Neural cell (in vitro differentiated cells): Measurements from ENCODE around the gene NPC1. TPM values are rescaled to one million over a fixed set of nuclear protein-coding genes. Genes with fewer than 3 reads are reported as not detected.

Experiments used
- H2AFZ ChIP-seq: fragments of 200-600, 300-800 bp; sonication (generic), shearing (Covaris generic); 2 replicates; pipeline ENCODE4 v1.6.0; 2014; ENCODE audit warnings: low read depth, mild to moderate bottlenecking, antibody characterized with exemption, low read length, moderate library complexity
- H3F3A ChIP-seq: fragments of 200-600 bp; shearing (Covaris generic); 2 replicates; pipeline ENCODE4 v1.6.1; 2016; ENCODE audit warnings: mild to moderate bottlenecking, moderate library complexity, mixed read lengths, antibody characterized with exemption, low read length; ENCODE audit not compliant: insufficient read depth, poor library complexity, severe bottlenecking
- H3K27ac ChIP-seq: fragments of 200-600, 300-800 bp; sonication (generic), shearing (Covaris generic); 2 replicates; pipeline ENCODE4 v1.5.1; 2014; ENCODE audit warnings: mild to moderate bottlenecking, low read length, moderate library complexity
- H3K27me3 ChIP-seq: fragments of 300-800, 200-600 bp; sonication (generic), shearing (Covaris generic); 2 replicates; pipeline ENCODE4 v1.6.0; 2014; ENCODE audit warnings: mild to moderate bottlenecking, low read depth, low read length, moderate library complexity; ENCODE audit not compliant: insufficient read depth
- H3K36me3 ChIP-seq: fragments of 300-800, 200-600 bp; sonication (generic), shearing (Covaris generic); 2 replicates; pipeline ENCODE4 v1.5.1; 2014; ENCODE audit warnings: mild to moderate bottlenecking, antibody characterized with exemption, low read length, moderate library complexity; ENCODE audit not compliant: insufficient read depth
- H3K4me2 ChIP-seq: fragments of 300-800, 200-600 bp; sonication (generic), shearing (Covaris generic); 2 replicates; pipeline ENCODE4 v1.6.0; 2014; ENCODE audit warnings: mild to moderate bottlenecking, low read length
- H3K4me3 ChIP-seq: fragments of 300-800, 200-600 bp; sonication (generic), shearing (Covaris generic); 2 replicates; pipeline ENCODE4 v1.5.1; 2014; ENCODE audit warnings: mild to moderate bottlenecking, low read length, moderate library complexity
- H3K79me2 ChIP-seq: fragments of 200-600 bp; shearing (Covaris generic); replicated peaks from 2 replicates; pipeline ENCODE4 v1.6.0; 2014; ENCODE audit warnings: mild to moderate bottlenecking, low read length, moderate library complexity; ENCODE audit not compliant: insufficient read depth
- H3K9ac ChIP-seq: fragments of 300-800, 200-600 bp; sonication (generic), shearing (Covaris generic); 2 replicates; pipeline ENCODE4 v1.6.1; 2016; ENCODE audit warnings: mild to moderate bottlenecking, low read length, mixed read lengths
- H3K9me2 ChIP-seq: fragments of 200-600 bp; shearing (Covaris generic); 2 replicates; pipeline ENCODE4 v1.6.1; 2016; ENCODE audit warnings: mild to moderate bottlenecking, low read length, mixed read lengths; ENCODE audit not compliant: insufficient read depth
- H3K9me3 ChIP-seq: fragments of 200-600, 300-800 bp; sonication (generic), shearing (Covaris generic); 2 replicates; pipeline ENCODE4 v1.6.1; 2016; ENCODE audit warnings: mild to moderate bottlenecking, mixed run types, low read length, moderate library complexity, mixed read lengths
- H4K20me1 ChIP-seq: fragments of 200-600 bp; shearing (Covaris generic); 2 replicates; pipeline ENCODE4 v1.6.1; 2016; ENCODE audit warnings: mild to moderate bottlenecking, mixed run types; ENCODE audit not compliant: insufficient read depth
- EP300 ChIP-seq: fragments of 450-650 bp; conservative IDR thresholded peaks from 2 replicates; pipeline ENCODE4 v1.6.1; 2014; ENCODE audit warnings: antibody characterized with exemption, mild to moderate bottlenecking, moderate library complexity; ENCODE audit not compliant: poor library complexity, severe bottlenecking
- EZH2 ChIP-seq: fragments of 200-600, 300-800 bp; shearing (Covaris generic), sonication (generic); IDR thresholded peaks from 2 replicates; pipeline ENCODE4 v1.6.1; 2014; ENCODE audit warnings: antibody characterized with exemption, low read length, borderline replicate concordance, mild to moderate bottlenecking; ENCODE audit not compliant: insufficient read depth, poor library complexity, severe bottlenecking
- MXI1 ChIP-seq: fragments of 450-650 bp; conservative IDR thresholded peaks from 2 replicates; pipeline ENCODE4 v1.6.1; 2014; ENCODE audit warnings: antibody characterized with exemption, mild to moderate bottlenecking; ENCODE audit not compliant: poor library complexity, severe bottlenecking
- POLR2AphosphoS5 ChIP-seq: IDR thresholded peaks from 2 replicates; pipeline ENCODE4 v1.6.1; 2012
- RAD21 ChIP-seq: fragments of 450-650 bp; conservative IDR thresholded peaks from 2 replicates; pipeline ENCODE4 v1.6.1; 2014; ENCODE audit warnings: antibody characterized with exemption, mild to moderate bottlenecking, moderate library complexity
- SMC3 ChIP-seq: fragments of 450-650 bp; conservative IDR thresholded peaks from 2 replicates; pipeline ENCODE4 v1.6.1; 2014; ENCODE audit warnings: antibody characterized with exemption, mild to moderate bottlenecking, moderate library complexity; ENCODE audit not compliant: poor library complexity
- TAF1 ChIP-seq: IDR thresholded peaks from 2 replicates; pipeline ENCODE4 v1.6.1; 2012; ENCODE audit warnings: low read depth
- polyA minus RNA-seq: library from RNA; depleted of rRNA, polyadenylated mRNA; stranded (reverse); fragments of >200 nt; gene quantifications from 2 replicates; pipeline ENCODE4 v1.2.3, GENCODE V29; 2014
- polyA plus RNA-seq: library from polyadenylated mRNA; depleted of rRNA; stranded (reverse); fragments of >200 nt; gene quantifications from 2 replicates; pipeline ENCODE4 v1.2.3, GENCODE V29; 2014
- TF ChIP-seq, protein P1 (sequence below): IDR thresholded peaks from 2 replicates; pipeline ENCODE4 v1.6.1; 2012; ENCODE audit warnings: borderline replicate concordance
- TF ChIP-seq, protein P2 (sequence below): fragments of 450-650 bp; IDR thresholded peaks from 2 replicates; pipeline ENCODE4 v1.5.1; 2014; ENCODE audit warnings: antibody characterized with exemption, mild to moderate bottlenecking, moderate library complexity; ENCODE audit not compliant: poor library complexity, severe bottlenecking

NPC1 gene
- polyA plus RNA-seq, result 20.9 and 21.7 TPM in 2 replicates
- 35.3 and 39.5 TPM in 2 replicates for polyA minus RNA-seq

DNA sequence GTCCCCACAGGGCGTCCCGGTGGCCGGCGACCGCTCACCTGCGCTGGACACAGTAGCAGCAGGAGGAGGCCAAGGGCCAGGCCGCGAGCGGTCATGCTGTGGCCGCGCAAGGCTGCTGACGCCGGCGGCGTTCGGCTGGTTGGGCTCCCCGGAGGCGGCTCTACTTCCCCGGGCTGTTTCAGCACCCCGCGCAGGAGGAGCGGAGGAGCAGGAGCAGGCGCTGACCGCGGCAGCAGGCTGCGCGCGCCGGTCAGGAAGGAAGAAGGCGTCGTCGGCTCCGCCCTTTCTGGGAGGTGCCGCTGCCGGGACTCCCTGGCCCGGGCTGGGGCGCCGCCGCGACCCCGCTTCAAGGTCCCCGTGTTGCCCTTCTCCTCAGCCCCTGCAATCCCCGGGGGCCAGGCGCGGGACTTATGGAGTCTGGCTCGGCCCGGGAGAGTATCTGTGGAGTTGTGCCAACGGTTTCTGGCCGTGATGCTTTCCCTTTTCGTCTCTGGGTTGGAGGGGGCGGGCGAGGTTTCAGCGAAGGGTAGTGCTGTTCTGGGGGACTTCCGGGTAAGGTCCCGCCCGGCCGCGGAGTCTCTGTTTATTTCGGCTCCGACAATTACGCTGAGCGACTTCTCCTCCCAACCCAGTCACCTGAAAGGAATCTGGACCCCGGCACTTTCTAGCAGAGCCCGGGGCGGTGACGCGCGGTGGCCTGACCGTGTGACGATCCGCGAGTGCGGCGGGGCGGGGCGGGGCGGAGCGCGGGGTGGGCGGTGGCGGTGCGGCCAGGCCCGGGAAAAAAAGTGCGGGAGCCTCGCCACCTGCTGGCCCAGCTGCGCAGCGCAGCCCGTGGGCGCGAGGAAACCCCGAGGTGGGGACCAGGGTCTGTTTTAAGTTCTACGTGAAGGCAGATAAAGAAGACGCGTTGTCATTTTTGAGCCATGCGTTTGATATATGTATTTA lies at the start of gene NPC1:
NPC1 (minus strand) TSS at position 258 of the 948 bp plus-strand sequence; CDS start at position 95, 163 bp downstream.
- no peaks in the 10 kb centered on the region for H4K20me1 ChIP-seq
- no peaks in the 10 kb centered on the region for H3F3A ChIP-seq
- H3K79me2 ChIP-seq, result peaks cover 23% of the 10 kb centered on the region
- H3K36me3 ChIP-seq, result no peaks in the 10 kb centered on the region
- H3K9me2 ChIP-seq, result no peaks in the 10 kb centered on the region
- peak within 1 kb of the TSS; percentile 91 for H3K9ac ChIP-seq
- no peaks in the 10 kb centered on the region for H3K9me3 ChIP-seq
- peak within 1 kb of the TSS; percentile 85 for H3K4me3 ChIP-seq
- TF ChIP-seq EP300, result peak; percentile 66
- TF ChIP-seq, protein P1, sequence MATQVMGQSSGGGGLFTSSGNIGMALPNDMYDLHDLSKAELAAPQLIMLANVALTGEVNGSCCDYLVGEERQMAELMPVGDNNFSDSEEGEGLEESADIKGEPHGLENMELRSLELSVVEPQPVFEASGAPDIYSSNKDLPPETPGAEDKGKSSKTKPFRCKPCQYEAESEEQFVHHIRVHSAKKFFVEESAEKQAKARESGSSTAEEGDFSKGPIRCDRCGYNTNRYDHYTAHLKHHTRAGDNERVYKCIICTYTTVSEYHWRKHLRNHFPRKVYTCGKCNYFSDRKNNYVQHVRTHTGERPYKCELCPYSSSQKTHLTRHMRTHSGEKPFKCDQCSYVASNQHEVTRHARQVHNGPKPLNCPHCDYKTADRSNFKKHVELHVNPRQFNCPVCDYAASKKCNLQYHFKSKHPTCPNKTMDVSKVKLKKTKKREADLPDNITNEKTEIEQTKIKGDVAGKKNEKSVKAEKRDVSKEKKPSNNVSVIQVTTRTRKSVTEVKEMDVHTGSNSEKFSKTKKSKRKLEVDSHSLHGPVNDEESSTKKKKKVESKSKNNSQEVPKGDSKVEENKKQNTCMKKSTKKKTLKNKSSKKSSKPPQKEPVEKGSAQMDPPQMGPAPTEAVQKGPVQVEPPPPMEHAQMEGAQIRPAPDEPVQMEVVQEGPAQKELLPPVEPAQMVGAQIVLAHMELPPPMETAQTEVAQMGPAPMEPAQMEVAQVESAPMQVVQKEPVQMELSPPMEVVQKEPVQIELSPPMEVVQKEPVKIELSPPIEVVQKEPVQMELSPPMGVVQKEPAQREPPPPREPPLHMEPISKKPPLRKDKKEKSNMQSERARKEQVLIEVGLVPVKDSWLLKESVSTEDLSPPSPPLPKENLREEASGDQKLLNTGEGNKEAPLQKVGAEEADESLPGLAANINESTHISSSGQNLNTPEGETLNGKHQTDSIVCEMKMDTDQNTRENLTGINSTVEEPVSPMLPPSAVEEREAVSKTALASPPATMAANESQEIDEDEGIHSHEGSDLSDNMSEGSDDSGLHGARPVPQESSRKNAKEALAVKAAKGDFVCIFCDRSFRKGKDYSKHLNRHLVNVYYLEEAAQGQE, result peak; percentile 69
- TF ChIP-seq RAD21, result peak; percentile 53
- peak; percentile 54 for TF ChIP-seq TAF1
- TF ChIP-seq POLR2AphosphoS5, result peak; percentile 67
- TF ChIP-seq MXI1, result peak; percentile 74
- peak; percentile 46 for TF ChIP-seq SMC3
- TF ChIP-seq, protein P2, sequence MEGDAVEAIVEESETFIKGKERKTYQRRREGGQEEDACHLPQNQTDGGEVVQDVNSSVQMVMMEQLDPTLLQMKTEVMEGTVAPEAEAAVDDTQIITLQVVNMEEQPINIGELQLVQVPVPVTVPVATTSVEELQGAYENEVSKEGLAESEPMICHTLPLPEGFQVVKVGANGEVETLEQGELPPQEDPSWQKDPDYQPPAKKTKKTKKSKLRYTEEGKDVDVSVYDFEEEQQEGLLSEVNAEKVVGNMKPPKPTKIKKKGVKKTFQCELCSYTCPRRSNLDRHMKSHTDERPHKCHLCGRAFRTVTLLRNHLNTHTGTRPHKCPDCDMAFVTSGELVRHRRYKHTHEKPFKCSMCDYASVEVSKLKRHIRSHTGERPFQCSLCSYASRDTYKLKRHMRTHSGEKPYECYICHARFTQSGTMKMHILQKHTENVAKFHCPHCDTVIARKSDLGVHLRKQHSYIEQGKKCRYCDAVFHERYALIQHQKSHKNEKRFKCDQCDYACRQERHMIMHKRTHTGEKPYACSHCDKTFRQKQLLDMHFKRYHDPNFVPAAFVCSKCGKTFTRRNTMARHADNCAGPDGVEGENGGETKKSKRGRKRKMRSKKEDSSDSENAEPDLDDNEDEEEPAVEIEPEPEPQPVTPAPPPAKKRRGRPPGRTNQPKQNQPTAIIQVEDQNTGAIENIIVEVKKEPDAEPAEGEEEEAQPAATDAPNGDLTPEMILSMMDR, result peak; percentile 77
- TF ChIP-seq EZH2, result no peak
- H3K27ac ChIP-seq, result peak within 1 kb of the TSS; percentile 85
- H2AFZ ChIP-seq, result peak within 1 kb of the TSS; percentile 91
- H3K4me2 ChIP-seq, result peak within 1 kb of the TSS; percentile 63
- no peaks in the 10 kb centered on the region for H3K27me3 ChIP-seq

DNA sequence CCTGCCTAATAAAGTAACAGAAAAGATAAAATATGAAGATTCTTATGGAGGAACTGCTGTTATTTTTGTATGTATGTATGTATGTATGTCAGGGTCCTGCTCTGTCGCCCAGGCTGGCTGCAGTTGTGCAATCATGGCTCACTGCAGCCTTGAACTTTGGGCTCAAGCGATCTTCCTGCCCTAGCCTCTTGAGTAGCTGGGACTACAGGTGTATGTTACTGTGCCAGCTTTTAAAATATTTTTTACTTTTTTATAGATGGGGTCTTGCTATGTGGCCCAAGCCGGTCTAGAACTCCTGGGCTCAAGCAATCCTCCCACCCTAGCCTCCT lies 49.7 kb upstream of the NPC1 start:
- Histone ChIP-seq H3K9ac (no peak overlapping the region), H3K27ac (no peak overlapping the region), H3K9me3 (no peaks in the 10 kb centered on the region), H4K20me1 (no peaks in the 10 kb centered on the region), H2AFZ (no peak overlapping the region), H3K9me2 (no peaks in the 10 kb centered on the region), H3K79me2 (no peaks in the 10 kb centered on the region), H3K27me3 (no peaks in the 10 kb centered on the region), H3K4me2 (no peak overlapping the region), H3K4me3 (no peak overlapping the region), H3K36me3 (no peaks in the 10 kb centered on the region), H3F3A (no peaks in the 10 kb centered on the region)
- no peak for TF ChIP-seq RAD21
- TF ChIP-seq, protein P1, result no peak
- TF ChIP-seq EP300, result no peak
- no peak for TF ChIP-seq EZH2
- no peak for TF ChIP-seq SMC3
- no peak for TF ChIP-seq MXI1
- TF ChIP-seq, protein P2, result no peak
- TF ChIP-seq POLR2AphosphoS5, result no peak
- TF ChIP-seq TAF1, result no peak
